H9 (cell line): ENCODE data around the gene LCNL1. TPM values are rescaled to one million over a fixed set of nuclear protein-coding genes. Genes with fewer than 3 reads are reported as not detected.

Experiments used
- DNase-seq: peaks from one replicate; pipeline ENCODE4 v3.0.0-alpha.2; 2017
- H2AFZ ChIP-seq: one replicate; pipeline ENCODE4 v1.6.1; 2013; ENCODE audit warnings: mild to moderate bottlenecking, low read length, control low read depth, moderate library complexity
- H2AK5ac ChIP-seq: 2 replicates; pipeline ENCODE4 v1.6.1; 2013; ENCODE audit warnings: low read length, control low read depth, mixed read lengths; ENCODE audit not compliant: insufficient read length
- H2BK120ac ChIP-seq: one replicate; pipeline ENCODE4 v1.6.1; 2013; ENCODE audit warnings: low read depth, mild to moderate bottlenecking, low read length, control low read depth, inconsistent platforms; ENCODE audit not compliant: poor library complexity, severe bottlenecking
- H2BK12ac ChIP-seq: 2 replicates; pipeline ENCODE4 v1.6.1; 2013; ENCODE audit warnings: low read length, control low read depth, mixed read lengths, low read depth; ENCODE audit not compliant: insufficient read length
- H2BK15ac ChIP-seq: 2 replicates; pipeline ENCODE4 v1.6.1; 2013; ENCODE audit warnings: low read depth, low read length, control low read depth
- H2BK20ac ChIP-seq: one replicate; pipeline ENCODE4 v1.6.1; 2013; ENCODE audit warnings: low read depth, mild to moderate bottlenecking, low read length, control low read depth, inconsistent platforms; ENCODE audit not compliant: poor library complexity, severe bottlenecking
- H2BK5ac ChIP-seq: 2 replicates; pipeline ENCODE4 v1.6.1; 2013; ENCODE audit warnings: low read length, control low read depth, mixed read lengths; ENCODE audit not compliant: insufficient read length
- H3K14ac ChIP-seq: 2 replicates; pipeline ENCODE4 v1.6.1; 2013; ENCODE audit warnings: low read length, control low read depth; ENCODE audit not compliant: insufficient read depth
- H3K18ac ChIP-seq: 2 replicates; pipeline ENCODE4 v1.6.1; 2013; ENCODE audit warnings: low read depth, mild to moderate bottlenecking, mixed read lengths, low read length, control low read depth; ENCODE audit not compliant: insufficient read length
- H3K23ac ChIP-seq: 2 replicates; pipeline ENCODE4 v1.6.1; 2013; ENCODE audit warnings: low read length, control low read depth, mixed read lengths, low read depth; ENCODE audit not compliant: insufficient read length
- H3K23me2 ChIP-seq: 2 replicates; pipeline ENCODE4 v1.6.1; 2013; ENCODE audit warnings: low read depth, mild to moderate bottlenecking, mixed read lengths, low read length, control low read depth; ENCODE audit not compliant: insufficient read length, poor library complexity, severe bottlenecking
- H3K27ac ChIP-seq: 2 replicates; pipeline ENCODE4 v1.5.1; 2013; ENCODE audit warnings: low read length, control low read depth, mixed read lengths, low read depth; ENCODE audit not compliant: insufficient read length
- H3K27me3 ChIP-seq: 2 replicates; pipeline ENCODE4 v1.6.1; 2013; ENCODE audit warnings: low read length, control low read depth, inconsistent platforms; ENCODE audit not compliant: insufficient read depth
- H3K4ac ChIP-seq: 2 replicates; pipeline ENCODE4 v1.6.1; 2013; ENCODE audit warnings: low read depth, mild to moderate bottlenecking, control low read depth, inconsistent platforms, low read length, moderate library complexity
- H3K4me1 ChIP-seq: 2 replicates; pipeline ENCODE4 v1.6.1; 2013; ENCODE audit warnings: low read length, control low read depth, inconsistent platforms; ENCODE audit not compliant: insufficient read depth
- H3K4me2 ChIP-seq: 2 replicates; pipeline ENCODE4 v1.6.1; 2013; ENCODE audit warnings: low read length, control low read depth, mixed read lengths; ENCODE audit not compliant: insufficient read length, insufficient read depth
- H3K56ac ChIP-seq: 2 replicates; pipeline ENCODE4 v1.6.1; 2013; ENCODE audit warnings: low read depth, mild to moderate bottlenecking, mixed read lengths, low read length, control low read depth; ENCODE audit not compliant: insufficient read length
- H3K79me1 ChIP-seq: 2 replicates; pipeline ENCODE4 v1.6.1; 2013; ENCODE audit warnings: low read depth, mild to moderate bottlenecking, moderate library complexity, low read length, control low read depth, inconsistent platforms; ENCODE audit not compliant: insufficient read depth, poor library complexity, severe bottlenecking
- H3K79me2 ChIP-seq: 2 replicates; pipeline ENCODE4 v1.6.1; 2013; ENCODE audit warnings: low read length, control low read depth, inconsistent platforms; ENCODE audit not compliant: insufficient read depth
- H3K9ac ChIP-seq: 2 replicates; pipeline ENCODE4 v1.6.1; 2013; ENCODE audit warnings: low read length, control low read depth, mixed read lengths; ENCODE audit not compliant: insufficient read length; ENCODE audit errors: extremely low read depth
- H3K9me3 ChIP-seq: one replicate; pipeline ENCODE4 v1.6.1; 2013; ENCODE audit warnings: low read depth, low read length, inconsistent platforms; ENCODE audit not compliant: control insufficient read depth
- H3T11ph ChIP-seq: one replicate; pipeline ENCODE4 v1.6.1; 2013; ENCODE audit warnings: mild to moderate bottlenecking, low read length, control low read depth, inconsistent platforms
- H4K20me1 ChIP-seq: one replicate; pipeline ENCODE4 v1.6.1; 2013; ENCODE audit not compliant: control insufficient read depth, insufficient read length, insufficient read depth
- H4K5ac ChIP-seq: 2 replicates; pipeline ENCODE4 v1.6.1; 2013; ENCODE audit warnings: low read depth, mild to moderate bottlenecking, mixed read lengths, low read length, control low read depth; ENCODE audit not compliant: insufficient read length
- H4K8ac ChIP-seq: replicated peaks from 2 replicates; pipeline ENCODE4 v1.6.1; 2013; ENCODE audit warnings: low read length, control low read depth, mixed read lengths, low read depth; ENCODE audit not compliant: insufficient read length
- H4K91ac ChIP-seq: 2 replicates; pipeline ENCODE4 v1.6.1; 2013; ENCODE audit warnings: low read depth, mild to moderate bottlenecking, moderate library complexity, mixed read lengths, low read length, control low read depth; ENCODE audit not compliant: insufficient read length
- H3K27ac Mint-ChIP-seq, 3 experiments: 2 replicates in 2 of 3; 3 replicates in 1 of 3; pipeline ENCODE4 v1.8.0; 2020 to 2021; ENCODE audit warnings: mixed read lengths in 3 of 3, mild to moderate bottlenecking in 1 of 3, moderate library complexity in 1 of 3
- H3K27me3 Mint-ChIP-seq: 2 replicates; pipeline ENCODE4 v1.8.0; 2021; ENCODE audit warnings: low read depth, mild to moderate bottlenecking, moderate library complexity, mixed read lengths
- H3K36me3 Mint-ChIP-seq, 3 experiments: 2 replicates in 2 of 3; 3 replicates in 1 of 3; pipeline ENCODE4 v1.8.0; 2020 to 2021; ENCODE audit warnings: low read depth in 3 of 3, mixed read lengths in 3 of 3; ENCODE audit not compliant: insufficient read depth in 1 of 3
- H3K4me1 Mint-ChIP-seq, 2 experiments: 2 replicates each; pipeline ENCODE4 v1.8.0; 2020; ENCODE audit warnings: mixed read lengths in 2 of 2
- H3K4me3 Mint-ChIP-seq, 2 experiments: 2 replicates in 1 of 2; 3 replicates in 1 of 2; pipeline ENCODE4 v1.8.0; 2020 to 2021; ENCODE audit warnings: mild to moderate bottlenecking in 2 of 2, mixed read lengths in 2 of 2, moderate library complexity in 1 of 2
- H3K9me3 Mint-ChIP-seq, 2 experiments: 2 replicates in 1 of 2; 3 replicates in 1 of 2; pipeline ENCODE4 v1.8.0; 2020; ENCODE audit warnings: mild to moderate bottlenecking in 2 of 2, mixed read lengths in 2 of 2, moderate library complexity in 1 of 2
- CTCF ChIP-seq: fragments of 200-600 bp; sonication (generic); conservative IDR thresholded peaks from 3 replicates; pipeline ENCODE4 v1.8.0; 2021; ENCODE audit warnings: antibody characterized with exemption, mild to moderate bottlenecking
- WGBS: extraction: QIAGEN DNeasy Blood & Tissue Kit; methylation state at CpG from one replicate; pipeline ENCODE4 v1.1.7; 2013; ENCODE audit warnings: missing lambda C conversion rate, low lambda C conversion rate, mixed read lengths; ENCODE audit not compliant: insufficient read length; ENCODE audit errors: extremely low coverage; 5-methylcytosine and 5-hydroxymethylcytosine counted together
- total RNA-seq: library from RNA; stranded (reverse); gene quantifications from 2 replicates; pipeline ENCODE4 v1.2.1, GENCODE V29; 2021

LCNL1 gene
- total RNA-seq, 1 experiment from 2014 or later = 0.20 TPM

GRCh38 chr9:136947028-136947891, 35.5 kb upstream of the LCNL1 start:
- Histone ChIP-seq H3K79me1 (no peaks in the 10 kb centered on the region), H2BK15ac (no peak overlapping the region), H4K20me1 (no peaks in the 10 kb centered on the region), H3K18ac (no peak overlapping the region), H2BK20ac (no peak overlapping the region), H2BK5ac (no peak overlapping the region), H2AK5ac (no peak overlapping the region), H4K91ac (no peak overlapping the region), H2AFZ (no peak overlapping the region), H3K14ac (no peak overlapping the region), H3K27me3 (no peaks in the 10 kb centered on the region), H3T11ph (no peak overlapping the region), H4K8ac (no peak overlapping the region), H3K9me3 (no peaks in the 10 kb centered on the region), H4K5ac (no peak overlapping the region), H3K4ac (no peak overlapping the region), H3K56ac (no peak overlapping the region), H3K23me2 (peaks cover 8% of the 10 kb centered on the region), H2BK12ac (no peak overlapping the region), H3K4me2 (no peak overlapping the region), H3K27ac (no peak overlapping the region), H3K9ac (no peak overlapping the region), H3K4me1 (no peaks in the 10 kb centered on the region), H2BK120ac (no peak overlapping the region), H3K23ac (no peak overlapping the region), H3K79me2 (no peaks in the 10 kb centered on the region)
- H3K9me3 Mint-ChIP-seq = no peaks in the 10 kb centered on the region
- no peak for DNase-seq
- no peaks in the 10 kb centered on the region for H3K27me3 Mint-ChIP-seq
- no peak overlapping the region for H3K4me3 Mint-ChIP-seq
- H3K36me3 Mint-ChIP-seq = peaks cover 0 to 8% (median 6%) of the 10 kb centered on the region in 3 experiments; a peak in 4 of 7 replicates
- peak overlapping the region in 2 of 3 experiments; percentile 85 to 89; a peak in 3 of 7 replicates for H3K27ac Mint-ChIP-seq
- WGBS = no CpG with 5 or more reads among the region's 26 CpGs
- TF ChIP-seq CTCF = no peak
- H3K4me1 Mint-ChIP-seq = peaks cover 10 to 18% of the 10 kb centered on the region in 2 experiments
